Measurements from ENCODE around the gene RWDD4.

Gene RWDD4

DNA sequence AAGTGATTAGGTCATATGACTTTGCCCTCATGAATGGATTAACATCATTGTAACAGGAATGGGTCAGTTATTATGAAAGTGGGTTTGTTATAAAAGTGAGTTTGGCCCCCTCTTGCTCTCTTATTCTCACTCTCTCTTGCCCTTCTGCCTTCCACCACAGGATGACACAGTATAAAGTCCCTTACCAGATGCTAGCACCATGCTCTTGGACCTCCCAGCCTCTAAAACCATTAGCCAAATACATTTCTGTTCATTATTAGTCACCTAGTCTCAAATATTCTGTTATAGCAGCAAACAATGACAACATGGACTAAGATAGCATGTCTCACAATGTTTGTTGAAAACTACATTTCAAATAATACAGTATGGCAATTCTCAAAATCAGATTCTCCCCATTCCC, 59.7 kb downstream of the RWDD4 start:
- DNase-seq: no peak

DNA sequence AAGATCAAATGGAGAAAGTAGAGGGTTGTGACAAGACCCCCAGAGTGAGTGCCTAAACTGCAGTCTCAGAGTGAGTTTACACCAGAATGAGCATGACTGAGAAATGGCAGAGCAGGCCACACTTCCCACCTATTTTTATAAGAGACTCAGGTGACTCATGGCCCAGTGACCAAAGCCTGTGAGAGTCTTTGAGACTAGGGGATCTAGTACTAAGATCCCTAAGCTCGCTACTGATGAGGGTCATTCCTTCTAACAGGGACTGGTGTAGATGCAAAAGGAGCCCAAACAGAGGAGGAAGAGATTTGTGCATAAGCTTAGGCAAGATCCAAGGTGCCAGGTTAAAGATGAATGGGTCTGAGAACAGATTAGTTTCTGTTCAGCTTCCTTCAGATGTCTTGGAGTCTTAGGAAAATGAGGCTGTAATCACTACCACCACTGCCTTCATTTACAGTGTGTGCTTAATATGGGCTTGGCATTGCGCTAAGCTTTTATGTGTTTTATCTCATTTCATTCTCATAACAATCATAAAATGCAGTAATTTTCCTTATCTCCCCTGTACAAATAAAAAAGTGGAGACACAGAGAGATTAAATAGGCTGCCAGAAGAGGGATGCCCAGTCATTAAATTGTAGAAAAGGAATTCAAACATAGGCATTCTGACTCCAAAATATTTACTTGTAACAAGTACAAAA, 62.8 kb downstream of the RWDD4 start:
- no peak for DNase-seq

DNA sequence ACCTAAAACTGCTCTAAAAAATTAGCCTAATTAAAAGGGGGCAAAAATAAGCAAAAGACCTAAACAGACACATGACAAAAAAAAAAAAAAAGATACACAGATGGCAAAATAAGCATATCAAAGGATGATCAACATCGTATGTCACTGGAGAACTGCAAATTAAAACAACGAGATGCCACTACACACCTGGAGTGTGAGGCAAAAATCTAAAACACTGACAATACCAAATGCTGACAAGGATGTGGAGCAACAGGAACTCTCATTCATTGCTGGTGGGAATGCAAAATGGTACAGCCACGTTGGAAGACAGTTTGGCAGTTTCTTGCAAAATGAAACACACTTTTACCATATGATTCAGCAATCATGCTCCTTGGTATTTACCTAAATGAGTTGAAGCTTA, 64.2 kb downstream of the RWDD4 start:
- no peak for DNase-seq

DNA sequence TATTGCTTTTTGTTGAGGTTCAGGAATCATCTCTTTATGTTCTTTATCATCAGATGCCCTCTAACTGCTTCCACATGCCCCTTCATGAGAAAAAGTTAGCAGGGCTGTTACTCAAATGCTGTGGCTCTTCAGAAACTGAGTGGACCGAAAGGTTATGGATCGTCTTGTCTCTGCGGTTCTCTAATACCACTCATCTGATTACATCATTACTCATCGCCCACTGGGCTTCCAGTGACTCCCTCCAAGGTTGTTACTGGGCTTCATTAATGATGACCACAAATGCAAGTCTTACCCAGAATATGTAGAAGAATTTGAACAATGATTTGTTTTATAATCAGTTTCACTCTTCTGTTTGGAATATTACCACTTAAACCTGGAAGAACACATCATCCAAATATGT, 67.7 kb downstream of the RWDD4 start:
- DNase-seq: no peak
